GM19467 (cell line): ENCODE results near the gene HPS3.
A peak's percentile ranks its signal among the peaks of the same experiment; 100 is the strongest.

Experiments used
- ATAC-seq: cut with Tn5 transposase; IDR thresholded peaks from one replicate; pipeline ENCODE4 v1.9.1; 2021; ENCODE audit warnings: mild to moderate bottlenecking, moderate library complexity; ENCODE audit not compliant: unreplicated experiment

Gene HPS3

DNA sequence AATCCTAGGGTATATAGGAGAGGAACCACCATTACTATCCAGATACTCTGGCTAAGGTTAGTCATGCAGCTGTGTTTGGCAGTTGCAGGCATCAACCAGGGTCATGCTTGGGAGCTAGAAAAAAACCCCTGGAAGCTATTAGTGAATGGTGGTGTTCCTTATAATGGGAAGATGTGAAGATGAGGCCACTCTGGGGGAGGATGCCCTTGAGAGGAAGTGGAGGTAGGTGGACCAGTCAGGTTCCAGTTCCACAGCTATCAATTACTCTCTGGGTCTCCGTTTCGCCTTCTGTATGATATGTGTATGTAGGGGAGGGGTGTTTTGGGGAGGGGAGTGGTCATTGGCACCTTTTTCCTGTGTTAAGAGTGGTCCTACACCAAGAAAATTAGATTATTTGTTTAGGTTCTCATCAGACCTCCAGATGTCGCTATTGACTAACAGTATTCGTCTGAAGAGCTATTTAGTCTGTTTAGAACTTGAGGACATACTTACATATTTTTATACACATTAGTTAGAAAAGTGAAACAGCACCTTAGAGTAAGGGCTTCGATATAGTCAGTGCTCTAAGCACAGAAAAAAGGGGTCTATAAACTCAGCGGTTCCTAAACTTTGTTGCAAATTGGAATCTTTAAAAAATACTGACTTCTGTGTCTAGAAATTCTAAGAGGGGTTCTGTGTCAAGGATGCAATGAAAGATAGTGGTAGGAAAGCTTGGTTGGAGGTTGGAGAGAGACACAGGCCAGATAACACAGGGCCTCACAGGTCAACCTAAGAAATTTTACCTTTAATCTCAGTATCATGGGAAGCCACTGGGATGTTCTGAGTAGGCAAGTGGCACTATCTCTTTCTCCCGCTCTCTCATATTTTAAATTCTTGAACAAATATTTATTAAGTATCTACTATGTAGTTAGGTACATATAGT is 9.1 kb upstream of the HPS3 start:
- ATAC-seq: no peak

DNA sequence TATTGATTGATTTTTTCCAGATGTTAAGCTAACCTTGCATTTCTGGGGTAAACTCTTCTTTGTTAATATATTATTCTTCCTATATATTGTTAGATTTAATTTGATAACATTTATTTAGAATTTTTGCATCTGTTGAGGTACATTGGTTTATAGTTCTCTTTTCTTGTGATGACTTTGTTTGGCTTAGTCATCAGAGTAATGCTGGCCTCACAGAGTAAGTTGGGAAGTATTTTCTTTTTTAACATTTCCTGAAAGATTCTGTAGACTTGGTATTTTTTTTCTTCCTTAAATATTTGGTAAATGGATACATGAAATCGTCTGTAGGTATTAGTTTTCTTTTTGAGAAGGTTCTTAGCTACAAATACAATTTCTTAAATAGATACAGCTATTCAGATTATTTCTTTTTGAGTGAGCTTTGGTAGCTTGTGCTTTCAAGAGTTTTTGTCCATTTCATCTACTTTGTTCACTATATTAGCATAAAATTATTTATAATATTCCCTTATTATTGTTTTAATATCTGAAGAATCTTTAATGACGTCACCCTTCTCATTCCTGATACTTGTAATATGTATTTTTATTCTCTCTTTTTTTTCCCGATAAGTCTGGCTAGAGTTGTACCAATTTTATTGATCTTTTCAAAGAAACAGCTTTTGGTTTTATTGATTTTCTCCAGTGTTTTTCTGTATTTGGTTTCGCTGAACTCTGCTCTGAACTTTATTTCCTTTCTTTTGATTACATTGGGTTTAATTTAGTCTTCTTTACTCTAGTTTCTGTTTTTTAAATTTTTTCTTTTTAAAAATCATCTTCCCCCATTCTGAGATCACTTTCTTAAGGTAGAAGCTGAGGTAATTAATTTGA is 6.5 kb upstream of the HPS3 start:
- ATAC-seq: no peak

DNA sequence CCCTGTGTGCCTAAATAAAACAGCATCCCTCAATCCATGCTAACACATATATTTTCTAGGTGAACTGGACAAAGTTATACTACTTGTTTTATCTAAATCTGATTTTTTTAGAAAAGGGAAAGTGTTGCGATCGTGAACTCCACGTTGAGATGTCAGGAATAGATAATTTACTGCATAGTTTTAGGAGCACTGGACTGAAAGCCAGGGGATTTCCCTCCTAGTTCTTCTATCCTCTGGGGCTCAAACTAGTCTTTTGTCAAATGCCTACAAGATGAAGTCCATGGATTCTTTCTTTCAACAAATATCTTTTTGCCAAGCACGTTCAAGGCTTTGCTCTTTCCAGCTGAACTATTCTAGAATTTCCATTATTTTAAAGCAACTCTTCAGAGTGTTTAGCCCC is 617 bp upstream of the HPS3 start:
- ATAC-seq: no peak

DNA sequence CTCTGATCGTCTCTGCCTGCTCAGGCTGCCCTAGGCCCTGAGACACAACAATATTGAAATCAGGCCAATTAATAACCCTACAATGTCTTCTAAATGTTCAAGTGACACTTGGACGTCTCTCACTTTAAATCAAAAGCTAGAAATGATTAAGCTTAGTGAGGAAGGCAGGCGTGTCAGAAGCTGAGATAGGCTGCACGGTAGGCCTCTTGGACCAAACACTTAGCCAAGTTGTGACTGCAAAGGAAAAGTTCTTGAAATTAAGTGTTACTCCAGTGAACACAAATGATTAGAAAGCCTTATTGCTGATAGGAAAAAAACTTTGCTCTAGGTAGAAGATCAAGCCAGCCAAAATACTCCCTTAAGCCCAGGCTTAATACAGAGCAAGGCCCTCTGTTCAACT is 2.2 kb downstream of the HPS3 start:
- ATAC-seq: no peak

DNA sequence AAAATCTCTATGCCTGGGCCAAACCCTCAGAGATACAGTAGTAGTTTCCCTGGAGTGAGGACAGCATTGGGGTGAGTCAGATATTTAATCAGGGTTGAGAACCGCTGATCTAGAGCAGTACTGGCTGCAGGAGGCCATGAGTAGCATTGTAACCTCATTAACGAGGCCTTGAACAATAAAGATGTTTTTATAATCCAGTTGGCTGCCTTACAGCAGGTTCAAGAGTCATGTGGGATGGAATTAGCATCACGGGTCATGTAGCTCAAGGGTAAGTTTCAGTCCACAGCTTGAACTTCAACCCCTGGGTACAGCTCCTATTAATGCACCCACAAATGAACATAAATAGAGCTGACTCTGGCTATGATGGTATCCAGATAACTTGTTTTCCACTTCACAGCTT is 5.1 kb downstream of the HPS3 start:
- no peak for ATAC-seq

DNA sequence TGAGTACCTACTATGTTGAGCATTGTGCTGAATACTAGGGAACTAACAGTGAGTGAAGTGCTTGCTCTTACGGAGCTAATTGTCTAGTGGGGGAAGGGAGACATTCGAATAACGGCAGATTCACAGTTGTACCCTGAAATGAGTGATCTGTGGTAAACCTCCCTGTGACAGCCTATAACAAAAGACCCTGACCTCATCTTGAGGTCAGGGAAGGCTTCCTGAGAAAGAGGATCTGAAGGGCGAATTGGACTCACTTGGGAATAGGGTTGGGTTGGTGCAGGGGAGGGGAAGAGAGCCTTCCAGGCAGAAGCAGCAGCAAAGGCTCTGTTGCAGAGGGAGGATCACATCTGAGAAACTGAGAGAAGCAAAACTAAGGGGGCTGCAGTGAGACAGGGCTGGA is 13.2 kb downstream of the HPS3 start:
- ATAC-seq: no peak

DNA sequence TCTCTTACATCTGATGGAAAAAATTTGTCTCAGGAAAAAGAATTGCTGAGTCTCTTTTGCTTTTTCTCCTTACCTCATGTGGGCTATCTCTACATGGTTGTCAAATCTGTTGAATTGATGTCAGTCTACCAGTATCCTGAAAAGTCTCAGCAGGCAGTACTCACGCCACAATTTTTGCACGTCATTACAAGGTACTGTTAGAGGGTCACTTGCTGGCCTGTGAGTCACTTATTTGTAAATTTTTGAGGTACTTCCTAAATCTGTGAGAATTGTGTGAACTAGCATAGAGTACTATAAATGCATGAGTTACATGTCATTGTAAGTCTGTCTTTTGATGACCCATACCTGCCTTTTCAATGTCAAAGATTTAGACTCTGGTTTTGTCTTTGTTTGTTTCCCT is 15.9 kb downstream of the HPS3 start:
- ATAC-seq: no peak

DNA sequence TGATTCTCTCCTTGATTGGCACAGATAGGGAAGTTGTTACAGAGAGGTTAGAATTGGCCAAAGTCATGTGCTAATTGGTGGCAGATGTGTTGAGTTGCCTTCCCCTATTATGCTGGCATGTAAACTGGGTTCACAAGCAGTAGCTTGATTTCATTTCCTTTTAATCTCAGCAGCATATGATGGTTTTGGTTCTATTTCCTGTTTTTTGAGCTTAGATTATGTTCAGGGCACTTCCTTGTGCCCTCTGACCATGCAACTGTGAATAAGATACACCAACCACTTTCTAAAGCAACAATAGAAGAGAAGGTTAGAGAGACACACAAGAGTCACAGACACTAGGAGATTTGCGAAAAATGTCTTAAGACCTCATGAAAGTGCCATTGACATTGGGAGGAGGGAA is 16.5 kb downstream of the HPS3 start:
- peak; percentile 79 for ATAC-seq

DNA sequence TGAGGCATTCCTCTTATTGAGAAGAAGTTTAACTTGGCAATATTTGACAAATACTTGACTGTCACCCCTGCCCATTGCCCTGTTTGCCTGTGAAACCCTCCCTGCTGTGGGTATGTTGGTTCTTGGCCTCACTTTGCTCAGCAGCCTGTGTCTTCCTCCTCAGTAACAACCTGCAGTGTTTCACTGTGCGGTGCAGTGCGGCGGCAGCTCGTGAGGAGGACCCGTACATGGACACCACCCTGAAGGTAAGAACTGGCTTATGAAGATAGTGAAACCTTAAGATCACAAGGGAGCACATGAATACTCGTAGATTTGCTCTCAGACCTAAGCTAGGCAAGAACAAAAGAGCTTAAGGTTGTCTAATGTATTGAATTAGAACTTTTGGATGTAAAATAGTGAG is 21.0 kb downstream of the HPS3 start:
- ATAC-seq: no peak

DNA sequence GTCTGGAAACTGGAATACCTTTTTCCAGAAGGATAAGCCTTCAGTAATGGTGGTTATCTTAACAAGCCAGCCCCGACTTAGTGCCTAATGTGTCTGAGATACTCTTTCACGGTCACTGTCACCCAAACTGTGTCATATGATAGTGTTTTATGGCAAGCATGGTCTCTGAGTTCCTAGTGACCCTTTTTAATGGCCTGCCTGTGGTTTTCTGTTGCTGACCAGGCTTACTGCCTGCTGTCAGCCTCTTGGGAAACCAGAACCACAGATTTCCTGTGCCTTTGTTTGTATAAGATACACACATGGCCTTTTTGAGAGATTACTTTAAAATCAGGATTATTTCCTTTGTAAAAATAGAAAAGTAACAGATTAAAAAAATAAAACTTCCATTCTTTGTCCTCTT is 22.4 kb downstream of the HPS3 start:
- no peak for ATAC-seq

DNA sequence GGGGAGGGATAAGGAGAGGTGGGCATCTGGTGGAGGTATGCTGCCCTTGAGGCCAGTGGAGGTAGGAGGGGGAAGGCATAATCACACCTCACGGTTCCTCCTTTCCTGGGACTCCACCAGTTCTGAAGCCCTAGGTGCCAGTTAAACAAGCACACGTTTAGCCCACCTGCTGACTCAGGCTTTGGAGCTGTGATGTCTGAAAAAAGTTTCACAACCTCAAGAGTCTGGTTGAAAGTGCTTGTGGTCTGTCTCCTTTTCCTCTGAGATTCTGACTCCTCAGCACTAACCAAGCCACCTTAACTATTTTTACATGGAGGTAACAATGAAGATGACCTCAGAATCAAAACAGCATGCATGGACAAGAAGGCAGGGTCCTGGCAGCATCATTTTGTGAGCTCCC is 23.0 kb downstream of the HPS3 start:
- ATAC-seq: peak; percentile 84

DNA sequence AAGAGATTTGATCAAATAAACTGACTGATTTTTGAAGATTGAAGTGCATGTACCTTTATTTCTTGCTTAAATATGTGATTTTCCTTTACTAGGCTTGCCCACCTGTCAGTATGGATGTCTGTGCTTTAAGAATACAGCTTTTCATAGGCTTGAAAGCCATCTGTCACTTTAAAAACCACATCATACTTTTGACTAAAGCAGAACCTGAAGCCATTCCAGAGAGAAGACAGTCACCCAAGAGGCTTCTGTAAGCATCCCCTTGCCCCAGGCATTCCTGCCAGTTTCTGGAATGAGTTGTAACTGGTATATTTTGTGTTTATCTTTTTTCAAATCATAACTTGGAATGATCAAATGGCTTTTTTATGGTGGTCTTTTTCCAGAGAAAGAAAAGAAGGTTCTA is 24.0 kb downstream of the HPS3 start:
- ATAC-seq: no peak

DNA sequence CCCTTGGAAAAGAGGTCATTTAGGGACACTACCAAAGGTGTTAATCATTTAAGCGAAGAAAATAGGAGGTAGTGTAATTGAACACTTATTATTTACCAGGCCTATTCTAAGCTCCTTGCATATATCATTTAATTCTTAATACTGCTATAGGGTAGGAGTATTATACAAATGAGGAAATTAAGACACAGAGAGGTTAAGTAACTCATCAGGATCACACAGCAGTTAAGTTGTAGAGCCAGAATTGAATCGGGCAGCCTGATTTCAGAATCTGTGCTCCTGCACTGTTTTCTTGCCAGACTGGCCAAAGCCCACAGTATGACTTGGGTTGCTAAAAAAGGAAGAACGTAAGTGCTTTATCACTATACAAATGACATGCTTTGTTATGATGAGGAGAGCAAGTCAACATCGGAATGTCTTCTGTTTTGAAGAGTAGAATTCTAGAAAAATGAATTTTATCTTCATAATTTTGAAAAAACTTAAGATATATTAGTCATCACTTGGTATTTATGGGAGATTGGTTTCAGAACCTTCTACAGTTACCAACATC is 31.4 kb downstream of the HPS3 start:
- ATAC-seq: no peak

DNA sequence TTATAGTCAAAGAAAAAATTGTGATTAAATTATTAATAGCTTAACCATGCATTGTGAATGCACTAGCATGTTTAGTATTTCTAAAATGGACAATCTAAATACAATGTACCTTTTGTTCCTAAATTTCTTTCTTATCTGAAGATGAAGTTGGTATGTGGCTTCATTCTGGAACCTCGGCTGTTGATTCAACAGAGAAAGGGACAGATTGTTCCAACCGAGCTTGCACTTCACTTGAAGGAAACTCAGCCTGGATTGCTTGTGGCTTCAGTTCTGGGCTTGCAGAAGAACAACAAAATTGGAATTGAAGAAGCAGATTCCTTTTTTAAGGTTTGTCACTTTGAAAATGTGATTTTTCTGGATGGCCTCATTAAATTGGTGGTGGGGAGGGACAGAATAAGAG is 32.6 kb downstream of the HPS3 start:
- no peak for ATAC-seq

DNA sequence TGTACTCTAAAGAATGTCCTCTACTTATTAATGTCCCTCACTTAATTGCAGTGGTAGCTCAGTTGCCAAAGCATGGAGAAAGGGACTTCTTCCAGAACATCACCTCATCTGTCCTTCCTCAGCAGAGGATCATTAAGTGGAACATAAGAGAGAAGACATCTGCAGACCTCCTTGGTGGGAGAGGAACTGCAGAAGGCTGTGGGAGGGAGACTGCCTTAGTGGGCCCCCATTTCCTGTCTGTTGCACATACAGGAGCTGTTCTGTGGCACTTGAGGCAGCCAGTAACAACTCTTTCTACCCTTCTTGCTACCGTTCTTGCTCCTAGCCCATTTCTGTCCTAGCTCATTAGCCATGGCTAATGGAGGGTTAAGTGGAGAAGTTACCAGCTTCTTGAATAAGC is 33.6 kb downstream of the HPS3 start:
- no peak for ATAC-seq

DNA sequence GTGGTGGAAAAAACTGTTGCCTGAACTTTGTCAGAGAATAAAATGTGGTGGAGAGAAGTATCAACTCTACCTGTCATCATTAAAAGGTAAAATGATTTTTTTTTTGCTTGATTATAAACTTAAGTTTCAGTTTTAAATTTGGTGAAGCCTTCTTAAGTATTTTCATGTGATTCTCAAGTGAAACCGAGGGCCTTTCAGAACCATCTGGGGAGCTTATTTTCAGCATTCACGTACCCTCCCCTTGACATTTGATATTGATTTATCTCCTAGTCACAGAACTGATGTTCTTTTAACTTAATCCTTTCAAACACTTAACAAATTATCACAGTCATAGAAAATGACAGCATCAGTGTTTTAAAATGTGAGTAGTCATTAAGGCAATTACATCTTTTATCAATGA is 38.5 kb downstream of the HPS3 start:
- no peak for ATAC-seq

DNA sequence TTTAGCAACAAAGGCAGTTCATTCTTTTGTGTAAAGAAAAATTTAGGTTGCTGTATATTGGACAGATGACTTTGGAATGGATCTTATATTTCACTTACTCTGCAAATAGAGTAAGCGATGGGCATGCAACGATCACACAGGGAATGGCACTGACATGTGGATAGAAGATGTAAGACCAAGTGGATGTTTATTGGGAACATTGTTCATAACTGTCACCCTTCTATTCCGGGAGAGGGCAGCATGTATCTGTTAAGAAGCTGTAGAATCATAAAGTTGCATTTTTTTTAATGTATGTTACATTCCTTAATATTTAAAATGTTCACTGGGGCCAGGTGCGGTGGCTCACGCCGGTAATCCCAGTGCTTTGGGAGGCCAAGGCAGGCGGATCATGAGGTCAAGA is 41.2 kb downstream of the HPS3 start:
- ATAC-seq: no peak

DNA sequence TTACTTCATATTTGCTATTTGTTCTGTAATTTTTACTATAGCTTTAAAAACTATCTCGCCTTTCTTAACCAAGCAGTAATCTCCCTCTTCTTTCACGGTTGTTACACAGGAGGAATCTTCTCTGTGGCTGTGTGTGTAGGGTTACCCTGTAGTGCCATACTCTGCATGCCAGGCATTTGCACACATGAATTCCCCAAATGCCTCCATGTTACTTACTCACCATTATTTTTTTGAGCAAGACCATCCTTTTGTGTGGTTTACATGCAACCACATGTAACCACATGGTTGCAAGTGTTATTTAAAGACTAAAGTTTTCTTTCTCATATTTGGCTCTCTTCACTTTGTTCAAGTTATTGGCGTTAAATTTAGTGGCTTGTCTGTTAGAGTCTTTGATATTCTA is 45.5 kb downstream of the HPS3 start:
- no peak for ATAC-seq

DNA sequence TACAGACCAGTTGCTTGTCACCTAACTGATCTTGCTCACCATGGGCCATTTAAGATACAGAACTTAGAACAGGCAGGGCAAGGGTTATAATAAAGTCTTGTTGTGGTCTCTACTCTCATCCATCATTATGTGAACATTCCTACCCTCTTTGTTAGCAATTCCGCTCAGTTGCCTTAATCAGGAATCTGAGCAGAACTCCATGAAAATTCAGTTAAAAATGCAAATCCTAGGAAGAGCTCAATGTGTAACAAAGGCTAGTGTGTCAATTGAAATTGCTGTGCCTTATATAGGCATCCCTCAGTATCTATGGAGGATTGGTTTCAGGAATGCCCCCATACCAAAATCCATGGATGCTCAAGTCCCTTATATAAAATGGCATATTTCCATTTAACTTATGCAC is 47.7 kb downstream of the HPS3 start:
- no peak for ATAC-seq

DNA sequence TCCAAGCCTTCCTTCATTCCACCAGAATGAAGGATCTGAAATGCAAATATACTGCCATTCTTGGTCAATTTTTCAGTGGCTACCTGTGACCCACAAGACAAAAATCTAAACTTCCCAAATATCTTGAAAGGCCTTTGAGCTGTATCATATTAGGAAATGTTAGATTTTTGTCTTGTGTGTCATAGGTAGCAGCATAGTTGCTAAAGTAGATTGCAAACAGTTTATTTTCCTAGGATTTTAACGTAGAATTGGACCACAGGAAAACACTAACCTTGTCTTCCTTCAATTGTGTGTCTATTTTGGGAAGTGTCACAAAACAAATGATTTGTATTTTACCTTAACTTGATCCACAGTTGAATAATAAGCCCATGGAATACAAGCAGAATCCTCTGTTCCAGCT is 49.8 kb downstream of the HPS3 start:
- ATAC-seq: no peak

DNA sequence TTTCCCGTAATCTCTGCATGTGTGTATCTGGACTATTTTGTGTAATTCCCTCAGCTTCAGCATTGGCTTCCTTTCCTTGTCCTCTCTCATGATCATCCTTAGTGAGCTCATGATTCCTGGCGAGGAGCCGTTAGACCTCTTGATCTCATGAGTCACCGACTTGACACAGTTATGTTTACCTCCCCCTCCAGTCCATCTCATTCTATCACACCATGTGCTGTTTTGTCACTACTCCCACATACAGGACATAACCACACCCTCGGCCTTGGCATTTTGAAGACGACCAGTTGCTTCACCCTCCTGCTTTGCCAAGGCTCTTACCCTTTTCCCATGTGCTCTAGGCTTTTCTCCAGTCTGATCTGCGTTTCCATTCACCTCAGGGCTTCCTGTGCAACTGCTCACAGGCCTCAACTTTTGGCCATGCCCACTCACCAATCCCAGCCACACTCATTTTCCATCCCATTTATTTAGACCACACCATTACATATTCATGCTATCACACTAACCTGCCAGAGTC is 50.7 kb downstream of the HPS3 start:
- no peak for ATAC-seq

DNA sequence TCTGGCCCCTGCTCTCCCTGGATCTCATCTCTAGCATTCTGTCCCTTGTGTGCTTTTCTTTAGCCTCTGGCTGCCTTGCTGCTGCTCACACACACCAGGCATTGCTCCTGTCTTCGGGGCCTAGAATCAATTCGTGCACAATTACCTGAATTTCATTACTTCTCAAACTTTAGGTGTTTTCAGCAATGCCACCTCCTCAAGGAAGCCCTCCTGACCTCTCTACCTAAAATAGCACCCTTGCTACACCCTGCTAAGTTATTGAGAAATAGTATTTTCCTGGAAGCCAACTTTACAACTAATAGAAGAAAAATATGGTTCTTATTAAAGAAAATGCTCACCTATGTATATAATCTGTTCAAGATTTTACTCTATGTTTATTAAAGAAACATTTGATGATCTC is 51.7 kb downstream of the HPS3 start:
- ATAC-seq: no peak
